ENCODE data around the gene MBD3L4. TPM values are rescaled to one million over a fixed set of nuclear protein-coding genes. Genes with fewer than 3 reads are reported as not detected.

MBD3L4 gene
- total and polyA plus RNA-seq, 10 of the 15 experiments (the other 5 are each of a cell fraction or from before 2014, with no cell fraction given) = not detected

DNA sequence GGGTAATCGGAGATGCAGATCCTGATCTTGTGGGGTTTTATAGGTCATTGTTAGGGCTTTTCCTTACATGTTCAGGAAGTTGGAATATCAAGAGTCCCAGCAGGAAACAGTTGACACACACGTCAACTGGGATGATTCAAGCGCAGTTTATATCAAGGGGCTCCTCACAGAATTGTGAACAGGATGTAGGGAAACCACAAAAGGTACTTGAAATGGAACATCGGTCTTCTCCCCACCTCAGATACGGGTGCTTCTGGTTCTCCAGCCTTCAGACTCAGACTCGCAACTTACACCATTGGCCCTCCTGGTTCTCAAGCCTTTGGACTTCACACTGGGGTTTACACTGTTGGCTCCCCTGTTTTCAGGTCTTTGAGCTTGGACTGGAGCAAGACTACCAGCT lies 49.0 kb upstream of the MBD3L4 start (continued):
- TF ChIP-seq, protein P1, sequence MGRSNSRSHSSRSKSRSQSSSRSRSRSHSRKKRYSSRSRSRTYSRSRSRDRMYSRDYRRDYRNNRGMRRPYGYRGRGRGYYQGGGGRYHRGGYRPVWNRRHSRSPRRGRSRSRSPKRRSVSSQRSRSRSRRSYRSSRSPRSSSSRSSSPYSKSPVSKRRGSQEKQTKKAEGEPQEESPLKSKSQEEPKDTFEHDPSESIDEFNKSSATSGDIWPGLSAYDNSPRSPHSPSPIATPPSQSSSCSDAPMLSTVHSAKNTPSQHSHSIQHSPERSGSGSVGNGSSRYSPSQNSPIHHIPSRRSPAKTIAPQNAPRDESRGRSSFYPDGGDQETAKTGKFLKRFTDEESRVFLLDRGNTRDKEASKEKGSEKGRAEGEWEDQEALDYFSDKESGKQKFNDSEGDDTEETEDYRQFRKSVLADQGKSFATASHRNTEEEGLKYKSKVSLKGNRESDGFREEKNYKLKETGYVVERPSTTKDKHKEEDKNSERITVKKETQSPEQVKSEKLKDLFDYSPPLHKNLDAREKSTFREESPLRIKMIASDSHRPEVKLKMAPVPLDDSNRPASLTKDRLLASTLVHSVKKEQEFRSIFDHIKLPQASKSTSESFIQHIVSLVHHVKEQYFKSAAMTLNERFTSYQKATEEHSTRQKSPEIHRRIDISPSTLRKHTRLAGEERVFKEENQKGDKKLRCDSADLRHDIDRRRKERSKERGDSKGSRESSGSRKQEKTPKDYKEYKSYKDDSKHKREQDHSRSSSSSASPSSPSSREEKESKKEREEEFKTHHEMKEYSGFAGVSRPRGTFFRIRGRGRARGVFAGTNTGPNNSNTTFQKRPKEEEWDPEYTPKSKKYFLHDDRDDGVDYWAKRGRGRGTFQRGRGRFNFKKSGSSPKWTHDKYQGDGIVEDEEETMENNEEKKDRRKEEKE (IDR thresholded peaks at IDR 0.05) = no peak
- TF ChIP-seq, protein P2, sequence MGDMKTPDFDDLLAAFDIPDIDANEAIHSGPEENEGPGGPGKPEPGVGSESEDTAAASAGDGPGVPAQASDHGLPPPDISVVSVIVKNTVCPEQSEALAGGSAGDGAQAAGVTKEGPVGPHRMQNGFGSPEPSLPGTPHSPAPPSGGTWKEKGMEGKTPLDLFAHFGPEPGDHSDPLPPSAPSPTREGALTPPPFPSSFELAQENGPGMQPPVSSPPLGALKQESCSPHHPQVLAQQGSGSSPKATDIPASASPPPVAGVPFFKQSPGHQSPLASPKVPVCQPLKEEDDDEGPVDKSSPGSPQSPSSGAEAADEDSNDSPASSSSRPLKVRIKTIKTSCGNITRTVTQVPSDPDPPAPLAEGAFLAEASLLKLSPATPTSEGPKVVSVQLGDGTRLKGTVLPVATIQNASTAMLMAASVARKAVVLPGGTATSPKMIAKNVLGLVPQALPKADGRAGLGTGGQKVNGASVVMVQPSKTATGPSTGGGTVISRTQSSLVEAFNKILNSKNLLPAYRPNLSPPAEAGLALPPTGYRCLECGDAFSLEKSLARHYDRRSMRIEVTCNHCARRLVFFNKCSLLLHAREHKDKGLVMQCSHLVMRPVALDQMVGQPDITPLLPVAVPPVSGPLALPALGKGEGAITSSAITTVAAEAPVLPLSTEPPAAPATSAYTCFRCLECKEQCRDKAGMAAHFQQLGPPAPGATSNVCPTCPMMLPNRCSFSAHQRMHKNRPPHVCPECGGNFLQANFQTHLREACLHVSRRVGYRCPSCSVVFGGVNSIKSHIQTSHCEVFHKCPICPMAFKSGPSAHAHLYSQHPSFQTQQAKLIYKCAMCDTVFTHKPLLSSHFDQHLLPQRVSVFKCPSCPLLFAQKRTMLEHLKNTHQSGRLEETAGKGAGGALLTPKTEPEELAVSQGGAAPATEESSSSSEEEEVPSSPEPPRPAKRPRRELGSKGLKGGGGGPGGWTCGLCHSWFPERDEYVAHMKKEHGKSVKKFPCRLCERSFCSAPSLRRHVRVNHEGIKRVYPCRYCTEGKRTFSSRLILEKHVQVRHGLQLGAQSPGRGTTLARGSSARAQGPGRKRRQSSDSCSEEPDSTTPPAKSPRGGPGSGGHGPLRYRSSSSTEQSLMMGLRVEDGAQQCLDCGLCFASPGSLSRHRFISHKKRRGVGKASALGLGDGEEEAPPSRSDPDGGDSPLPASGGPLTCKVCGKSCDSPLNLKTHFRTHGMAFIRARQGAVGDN (IDR thresholded peaks at IDR 0.05) = no peak
- no peak for TF ChIP-seq POU2F2 (IDR thresholded peaks at IDR 0.05; ENCODE audit: borderline replicate concordance, low read depth, low read length)
- no peak for TF ChIP-seq SIX5 (IDR thresholded peaks at IDR 0.05; ENCODE audit: low read depth, low read length, severe bottlenecking)
- no peak for TF ChIP-seq ETV6 (conservative IDR thresholded peaks at IDR 0.05 in 1 of 2, IDR thresholded peaks at IDR 0.05 in 1 of 2; ENCODE audit: borderline replicate concordance in 1 of 2, low read depth in 1 of 2)
- no peak for TF ChIP-seq RB1 (IDR thresholded peaks at IDR 0.05; ENCODE audit: borderline replicate concordance)
- no peak for TF ChIP-seq ZNF274 (IDR thresholded peaks at IDR 0.05; ENCODE audit: insufficient read depth, insufficient read length)
- TF ChIP-seq ZBED1 (IDR thresholded peaks at IDR 0.05; ENCODE audit: borderline replicate concordance) = no peak
- no peak for TF ChIP-seq RCOR1 (conservative IDR thresholded peaks at IDR 0.05; ENCODE audit: low read depth, low read length)
- TF ChIP-seq FOXK2 (IDR thresholded peaks at IDR 0.05) = no peak
- TF ChIP-seq, protein P3, sequence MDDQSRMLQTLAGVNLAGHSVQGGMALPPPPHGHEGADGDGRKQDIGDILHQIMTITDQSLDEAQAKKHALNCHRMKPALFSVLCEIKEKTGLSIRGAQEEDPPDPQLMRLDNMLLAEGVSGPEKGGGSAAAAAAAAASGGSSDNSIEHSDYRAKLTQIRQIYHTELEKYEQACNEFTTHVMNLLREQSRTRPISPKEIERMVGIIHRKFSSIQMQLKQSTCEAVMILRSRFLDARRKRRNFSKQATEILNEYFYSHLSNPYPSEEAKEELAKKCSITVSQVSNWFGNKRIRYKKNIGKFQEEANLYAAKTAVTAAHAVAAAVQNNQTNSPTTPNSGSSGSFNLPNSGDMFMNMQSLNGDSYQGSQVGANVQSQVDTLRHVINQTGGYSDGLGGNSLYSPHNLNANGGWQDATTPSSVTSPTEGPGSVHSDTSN (IDR thresholded peaks at IDR 0.05; ENCODE audit: insufficient replicate concordance, low read depth, low read length) = no peak

Measured in GM12878 (cell line).